Measurements from ENCODE around the gene TIMM50.

Gene TIMM50

DNA sequence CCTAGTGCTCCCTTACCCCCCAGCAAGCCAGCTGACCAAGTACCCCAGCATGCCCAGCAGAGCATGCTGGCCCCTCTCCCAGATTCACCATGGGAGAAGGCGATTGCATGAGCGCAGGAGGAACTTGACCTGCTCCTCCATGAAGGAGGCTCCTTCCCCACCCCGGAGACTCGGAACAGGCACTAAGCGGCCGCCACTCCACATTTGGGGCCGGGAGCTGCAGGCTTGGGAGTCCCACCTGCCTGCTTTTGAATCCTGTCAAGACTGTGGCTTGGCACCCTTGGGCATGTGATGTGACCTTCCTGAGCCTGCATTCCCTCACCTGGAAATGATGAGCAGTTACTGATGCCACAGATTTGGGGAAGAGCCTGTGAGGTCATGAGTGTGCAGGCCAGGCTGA, 12.7 kb upstream of the TIMM50 start:
- TF ChIP-seq, protein P1, sequence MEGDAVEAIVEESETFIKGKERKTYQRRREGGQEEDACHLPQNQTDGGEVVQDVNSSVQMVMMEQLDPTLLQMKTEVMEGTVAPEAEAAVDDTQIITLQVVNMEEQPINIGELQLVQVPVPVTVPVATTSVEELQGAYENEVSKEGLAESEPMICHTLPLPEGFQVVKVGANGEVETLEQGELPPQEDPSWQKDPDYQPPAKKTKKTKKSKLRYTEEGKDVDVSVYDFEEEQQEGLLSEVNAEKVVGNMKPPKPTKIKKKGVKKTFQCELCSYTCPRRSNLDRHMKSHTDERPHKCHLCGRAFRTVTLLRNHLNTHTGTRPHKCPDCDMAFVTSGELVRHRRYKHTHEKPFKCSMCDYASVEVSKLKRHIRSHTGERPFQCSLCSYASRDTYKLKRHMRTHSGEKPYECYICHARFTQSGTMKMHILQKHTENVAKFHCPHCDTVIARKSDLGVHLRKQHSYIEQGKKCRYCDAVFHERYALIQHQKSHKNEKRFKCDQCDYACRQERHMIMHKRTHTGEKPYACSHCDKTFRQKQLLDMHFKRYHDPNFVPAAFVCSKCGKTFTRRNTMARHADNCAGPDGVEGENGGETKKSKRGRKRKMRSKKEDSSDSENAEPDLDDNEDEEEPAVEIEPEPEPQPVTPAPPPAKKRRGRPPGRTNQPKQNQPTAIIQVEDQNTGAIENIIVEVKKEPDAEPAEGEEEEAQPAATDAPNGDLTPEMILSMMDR (IDR thresholded peaks at IDR 0.05; ENCODE audit: low read depth, low read length): no peak
- no peak for TF ChIP-seq POLR2A (IDR thresholded peaks at IDR 0.05; ENCODE audit: extremely low read depth, insufficient read length)
- TF ChIP-seq, protein P2, sequence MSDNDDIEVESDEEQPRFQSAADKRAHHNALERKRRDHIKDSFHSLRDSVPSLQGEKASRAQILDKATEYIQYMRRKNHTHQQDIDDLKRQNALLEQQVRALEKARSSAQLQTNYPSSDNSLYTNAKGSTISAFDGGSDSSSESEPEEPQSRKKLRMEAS (IDR thresholded peaks at IDR 0.05; ENCODE audit: low read depth, low read length): no peak
- TF ChIP-seq MYC (IDR thresholded peaks at IDR 0.05; ENCODE audit: low read depth, low read length): no peak

GRCh38 chr19:39469036-39469435, 11.6 kb upstream of the TIMM50 start:
- no peak for TF ChIP-seq POLR2A (IDR thresholded peaks at IDR 0.05; ENCODE audit: extremely low read depth, insufficient read length)
- TF ChIP-seq, protein P2 (IDR thresholded peaks at IDR 0.05; ENCODE audit: low read depth, low read length): no peak
- TF ChIP-seq, protein P1 (IDR thresholded peaks at IDR 0.05; ENCODE audit: low read depth, low read length): no peak
- no peak for TF ChIP-seq MYC (IDR thresholded peaks at IDR 0.05; ENCODE audit: low read depth, low read length)
- DNase-seq (ENCODE audit: low read depth): no peak

More for the DNA sequence above, 12.7 kb upstream of the TIMM50 start:
- DNase-seq (ENCODE audit: low read depth): no peak
- H3K4me3 ChIP-seq (ENCODE audit: low read depth, low read length): no peak overlapping the region

GRCh38 chr19:39469567-39469966, 11.1 kb upstream of the TIMM50 start:
- no peak for DNase-seq (ENCODE audit: low read depth)
- no peak overlapping the region for H3K4me3 ChIP-seq (ENCODE audit: low read depth, low read length)
- TF ChIP-seq, protein P1 (IDR thresholded peaks at IDR 0.05; ENCODE audit: low read depth, low read length): no peak
- TF ChIP-seq, protein P2 (IDR thresholded peaks at IDR 0.05; ENCODE audit: low read depth, low read length): no peak
- TF ChIP-seq MYC (IDR thresholded peaks at IDR 0.05; ENCODE audit: low read depth, low read length): no peak
- no peak for TF ChIP-seq POLR2A (IDR thresholded peaks at IDR 0.05; ENCODE audit: extremely low read depth, insufficient read length)

More at GRCh38 chr19:39469036-39469435, 11.6 kb upstream of the TIMM50 start:
- no peak overlapping the region for H3K4me3 ChIP-seq (ENCODE audit: low read depth, low read length)

GRCh38 chr19:39470724-39471339, 9.8 kb upstream of the TIMM50 start:
- TF ChIP-seq, protein P2 (IDR thresholded peaks at IDR 0.05; ENCODE audit: low read depth, low read length): no peak
- TF ChIP-seq POLR2A (IDR thresholded peaks at IDR 0.05; ENCODE audit: extremely low read depth, insufficient read length) (no peak), MYC (IDR thresholded peaks at IDR 0.05; ENCODE audit: low read depth, low read length) (no peak)
- TF ChIP-seq, protein P1 (IDR thresholded peaks at IDR 0.05; ENCODE audit: low read depth, low read length): no peak
- no peak overlapping the region for H3K4me3 ChIP-seq (ENCODE audit: low read depth, low read length)
- DNase-seq (ENCODE audit: low read depth): no peak

DNA sequence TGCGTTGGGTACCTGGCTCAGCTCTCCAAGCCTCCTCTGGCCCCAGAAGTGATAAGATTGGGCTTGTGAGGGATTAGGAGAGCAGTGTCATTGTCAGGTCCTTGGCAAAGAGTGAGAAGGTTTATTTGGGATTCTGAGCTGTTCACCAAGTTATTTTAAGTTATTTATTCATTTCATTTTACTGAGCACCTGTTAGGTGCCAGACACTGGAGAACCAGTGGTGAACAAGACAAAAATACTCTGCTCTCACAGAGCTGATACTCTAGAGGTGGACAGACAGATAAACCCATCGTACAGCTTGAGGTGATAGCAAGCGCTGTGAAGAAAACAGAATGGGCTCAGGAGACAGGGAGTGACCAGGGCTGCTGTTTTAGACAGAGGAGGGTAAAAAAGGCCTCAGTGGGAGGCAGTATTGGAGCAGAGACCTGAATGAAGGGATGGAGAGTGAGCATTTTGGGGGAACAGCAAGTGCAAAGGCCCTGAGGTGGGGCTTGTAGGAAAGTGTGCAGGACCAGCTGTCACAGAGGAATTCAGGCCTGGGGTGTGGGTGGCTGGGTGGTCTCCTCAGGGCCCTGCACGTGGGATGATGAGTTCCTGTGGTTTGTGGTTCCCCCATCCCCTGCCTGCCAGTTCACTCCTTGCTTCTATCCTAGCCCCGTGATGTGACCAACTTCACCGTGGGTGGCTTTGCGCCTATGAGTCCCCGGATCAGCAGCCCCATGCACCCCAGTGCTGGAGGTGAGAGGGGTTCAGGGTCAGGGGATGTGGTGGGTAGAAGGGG, 8.7 kb upstream of the TIMM50 start:
- H3K4me3 ChIP-seq (ENCODE audit: low read depth, low read length): no peak overlapping the region
- DNase-seq (ENCODE audit: low read depth): peak; percentile 15
- TF ChIP-seq, protein P2 (IDR thresholded peaks at IDR 0.05; ENCODE audit: low read depth, low read length): no peak
- TF ChIP-seq, protein P1 (IDR thresholded peaks at IDR 0.05; ENCODE audit: low read depth, low read length): no peak
